Stomach (tissue), 9 donors: ENCODE results near the gene MKLN1. TPM values are rescaled to one million over a fixed set of nuclear protein-coding genes. Genes with fewer than 3 reads are reported as not detected.

Experiments used
- DNase-seq, 2 donors: peaks; one replicate each; pipeline versions ENCODE4 v3.0.0 to v3.0.0-alpha.2; 2013 to 2019
- H3K27ac ChIP-seq, 5 donors: fragments of 200-600 bp in 4 of 5; sonication (generic) in 4 of 5; one replicate each; pipeline ENCODE4 v1.5.1; 2013 to 2019; ENCODE audit warnings: mild to moderate bottlenecking in 1 of 5, moderate library complexity in 1 of 5
- H3K27me3 ChIP-seq, 3 donors: fragments of 200-600 bp; sonication (generic); one replicate each; pipeline ENCODE4 v1.5.1; 2017 to 2019; ENCODE audit warnings: mixed run types in 1 of 3
- H3K36me3 ChIP-seq, 4 donors: fragments of 200-600 bp; sonication (generic); 1 replicate in 3 of 4; 2 replicates in 1 of 4; pipeline ENCODE4 v1.5.1; 2016 to 2019
- H3K4me1 ChIP-seq, 4 donors: fragments of 200-600 bp; sonication (generic); one replicate each; pipeline ENCODE4 v1.5.1; 2016 to 2019
- H3K4me3 ChIP-seq, 4 donors: fragments of 200-600 bp; sonication (generic) in 3 of 4; one replicate each; pipeline ENCODE4 v1.5.1; 2016 to 2019; ENCODE audit warnings: mild to moderate bottlenecking in 1 of 4
- H3K9me3 ChIP-seq, 4 donors: fragments of 200-600 bp; sonication (generic); one replicate each; pipeline ENCODE4 v1.5.1; 2016 to 2019
- CTCF ChIP-seq, 7 experiments: fragments of 450-650 bp in 4 of 7; fragments of 200-600 bp in 3 of 7; sonication (generic) in 3 of 7; IDR thresholded peaks; one replicate each; pipeline ENCODE4 v1.5.1; 2016 to 2019; ENCODE audit warnings: antibody characterized with exemption in 7 of 7, control low read depth in 2 of 7, mild to moderate bottlenecking in 1 of 7
- EP300 ChIP-seq: sonication (generic); formaldehyde crosslinking; IDR thresholded peaks from one replicate; pipeline ENCODE4 v1.6.1; 2017; ENCODE audit warnings: antibody characterized with exemption
- POLR2A ChIP-seq, 4 donors: fragments of 450-650 bp; IDR thresholded peaks; one replicate each; pipeline ENCODE4 v1.6.1; 2016; ENCODE audit warnings: antibody characterized with exemption in 4 of 4, control low read depth in 2 of 4, mild to moderate bottlenecking in 1 of 4, moderate library complexity in 1 of 4
- POLR2AphosphoS5 ChIP-seq, 3 donors: sonication (generic); formaldehyde crosslinking; IDR thresholded peaks; one replicate each; pipeline ENCODE4 v1.6.1; 2016; ENCODE audit warnings: antibody characterized with exemption in 3 of 3
- WGBS, 5 donors: extraction: QIAGEN DNeasy Blood & Tissue Kit in 3 of 5; methylation state at CpG; one replicate each; pipeline versions ENCODE4 v1.1.5 to v1.1.7; 2013 to 2018; 5-methylcytosine and 5-hydroxymethylcytosine counted together
- intact Hi-C: fragments of 100-400 bp; cut with DNase I; formaldehyde crosslinking; loops from one replicate; pipeline ENCODE4 v1.15.1; 2023; ENCODE audit warnings: low total_unique reads
- polyA plus RNA-seq, 3 donors: library from polyadenylated mRNA; stranded (reverse); fragments of 200-250 nt; gene quantifications; one replicate each; pipeline ENCODE4 v1.2.3, GENCODE V29; 2013
- total RNA-seq, 5 donors: library from RNA; depleted of rRNA; stranded (reverse); fragments of >200 nt; gene quantifications; one replicate each; pipeline versions ENCODE4 v1.1.0 to v1.2.3, GENCODE V29; 2014 to 2016
- donor health status: healthy with polysubstance abuse.
- donor health status: Bipolar disorder and iron deficiency.
- donor health status: healthy.

The MKLN1 gene
- total and polyA plus RNA-seq, 8 donors = 9.4 to 147 (median 30.8) TPM

GRCh38 chr7:131436384-131436783 is 108.7 kb downstream of the MKLN1 start:
- intact Hi-C loops = no loop called here
- Histone ChIP-seq H3K27me3 (no peaks in the 10 kb centered on the region), H3K4me3 (no peak overlapping the region), H3K9me3 (no peaks in the 10 kb centered on the region), H3K27ac (no peak overlapping the region), H3K4me1 (peaks cover 0 to 13% (median 6%) of the 10 kb centered on the region in 4 donors), H3K36me3 (peaks cover 15 to 52% (median 46%) of the 10 kb centered on the region in 4 donors)
- no peak for DNase-seq
- WGBS, 5 donors = 36 to 54% (median 44%) methylated on average over 3 of the region's 3 CpGs
- no peak for TF ChIP-seq POLR2AphosphoS5 (IDR thresholded peaks at IDR 0.05)
- TF ChIP-seq POLR2A (IDR thresholded peaks at IDR 0.05) = no peak
- no peak for TF ChIP-seq CTCF (IDR thresholded peaks at IDR 0.05)
- no peak for TF ChIP-seq EP300

DNA sequence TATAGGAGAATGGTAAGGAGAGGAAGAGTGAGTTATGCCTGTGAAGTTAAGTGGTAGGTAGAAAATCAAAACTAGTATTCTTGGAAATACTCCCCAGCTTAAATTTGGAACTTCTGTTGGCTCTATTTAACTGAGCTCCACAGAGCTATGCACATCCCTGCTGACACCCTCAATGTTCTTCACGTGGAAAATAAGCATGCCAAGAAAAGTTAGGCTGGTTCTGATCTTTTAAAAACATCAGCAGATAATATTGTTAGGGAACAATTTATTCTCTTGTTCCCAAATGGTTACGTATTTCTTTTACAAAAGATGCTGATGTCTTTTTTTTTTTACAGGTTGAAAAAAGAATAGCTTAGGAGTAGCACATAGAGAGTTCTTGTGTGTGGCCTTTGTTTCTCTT is 111.3 kb downstream of the MKLN1 start:
- WGBS, 5 donors = 79 to 92% (median 81%) methylated on average over 2 of the region's 2 CpGs
- Histone ChIP-seq H3K36me3 (peaks cover 15 to 58% (median 56%) of the 10 kb centered on the region in 4 donors), H3K27me3 (no peaks in the 10 kb centered on the region), H3K27ac (no peak overlapping the region), H3K4me3 (no peak overlapping the region), H3K9me3 (no peaks in the 10 kb centered on the region), H3K4me1 (peaks cover 0 to 10% (median 6%) of the 10 kb centered on the region in 4 donors)
- intact Hi-C loops = no loop called here
- TF ChIP-seq EP300 (no peak), POLR2AphosphoS5 (IDR thresholded peaks at IDR 0.05) (no peak), CTCF (IDR thresholded peaks at IDR 0.05) (no peak), POLR2A (IDR thresholded peaks at IDR 0.05) (no peak)
- DNase-seq = no peak

DNA sequence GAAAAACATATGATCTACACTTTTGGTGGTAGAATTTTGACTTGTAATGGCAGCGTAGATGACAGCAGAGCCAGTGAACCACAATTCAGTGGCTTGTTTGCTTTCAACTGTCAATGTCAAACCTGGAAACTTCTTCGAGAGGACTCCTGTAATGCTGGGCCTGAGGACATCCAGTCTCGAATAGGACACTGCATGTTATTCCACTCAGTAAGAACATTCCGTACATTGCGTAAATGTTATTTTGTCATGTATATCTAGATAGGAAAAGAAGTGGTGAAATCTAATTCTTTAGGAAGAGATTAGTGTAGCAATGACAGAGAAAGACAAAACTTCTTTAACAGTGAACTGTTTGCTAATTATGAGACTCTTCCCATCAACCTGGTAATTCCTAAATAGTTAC is 115.8 kb downstream of the MKLN1 start:
- no peak overlapping the region for H3K27ac ChIP-seq
- TF ChIP-seq POLR2AphosphoS5 (IDR thresholded peaks at IDR 0.05) (no peak), CTCF (IDR thresholded peaks at IDR 0.05) (no peak), POLR2A (IDR thresholded peaks at IDR 0.05) (no peak), EP300 (no peak)
- intact Hi-C loops = no loop called here
- DNase-seq = no peak
- no peaks in the 10 kb centered on the region for H3K27me3 ChIP-seq
- 94 to 98% (median 96%) methylated on average over 5 of the region's 5 CpGs for WGBS, 5 donors
- H3K36me3 ChIP-seq = peaks cover 7 to 74% (median 72%) of the 10 kb centered on the region in 4 donors
- H3K4me1 ChIP-seq = no peaks in the 10 kb centered on the region
- no peaks in the 10 kb centered on the region for H3K9me3 ChIP-seq
- no peak overlapping the region for H3K4me3 ChIP-seq

- no peaks in the 10 kb centered on the region for H3K27me3 ChIP-seq
- H3K4me3 ChIP-seq = no peak overlapping the region
- peaks cover 0 to 73% (median 72%) of the 10 kb centered on the region in 4 donors for H3K36me3 ChIP-seq
- H3K27ac ChIP-seq = no peak overlapping the region
- 88 to 96% (median 89%) methylated on average over 1 of the region's 1 CpG for WGBS, 5 donors
- TF ChIP-seq POLR2A (IDR thresholded peaks at IDR 0.05) = no peak
- no peak for TF ChIP-seq EP300
- no peak for TF ChIP-seq CTCF (IDR thresholded peaks at IDR 0.05)
- TF ChIP-seq POLR2AphosphoS5 (IDR thresholded peaks at IDR 0.05) = no peak
- no peaks in the 10 kb centered on the region for H3K9me3 ChIP-seq
- no peak for DNase-seq
- intact Hi-C loops = no loop called here
- H3K4me1 ChIP-seq = no peaks in the 10 kb centered on the region
Observed at GRCh38 chr7:131444683-131445082, 117.0 kb downstream of the MKLN1 start.
